Adrenal gland (tissue), 19 donors: ENCODE data around the gene NKX2-2. TPM values are rescaled to one million over a fixed set of nuclear protein-coding genes. Genes with fewer than 3 reads are reported as not detected.
A peak's percentile ranks its signal among the peaks of the same experiment; 100 is the strongest.

Experiments
- DNase-seq, 7 donors: peaks; one replicate each; pipeline ENCODE4 v3.0.0-alpha.2; 2019 to 2020
- H3K27ac ChIP-seq, 5 donors: fragments of 200-600 bp; sonication (generic) in 4 of 5; 1 replicate in 3 of 5; 2 replicates in 2 of 5; pipeline versions ENCODE4 v1.5.1 to v1.8.0; 2016 to 2020; ENCODE audit warnings: mild to moderate bottlenecking in 1 of 5
- H3K27me3 ChIP-seq: fragments of 200-600 bp; 2 replicates; pipeline ENCODE4 v1.8.0; 2021
- H3K36me3 ChIP-seq, 2 donors: fragments of 200-600 bp; replicated peaks in 1 of 2; 1 replicate in 1 of 2; 2 replicates in 1 of 2; pipeline versions ENCODE4 v1.5.1 to v1.8.0; 2018 to 2022
- H3K4me1 ChIP-seq, 2 donors: fragments of 200-600 bp; replicated peaks in 1 of 2; 1 replicate in 1 of 2; 2 replicates in 1 of 2; pipeline versions ENCODE4 v1.5.1 to v1.8.0; 2018 to 2021
- H3K4me3 ChIP-seq, 4 donors: fragments of 200-600 bp; sonication (generic) in 3 of 4; one replicate each; pipeline ENCODE4 v1.5.1; 2016 to 2018
- H3K9me3 ChIP-seq, 3 donors: fragments of 200-600 bp; sonication (generic) in 1 of 3; replicated peaks in 1 of 3; 1 replicate in 2 of 3; 2 replicates in 1 of 3; pipeline versions ENCODE4 v1.5.1 to v1.8.0; 2016 to 2021
- POLR2A ChIP-seq, 2 donors: fragments of 450-650 bp; IDR thresholded peaks; one replicate each; pipeline ENCODE4 v1.6.1; 2017; ENCODE audit warnings: antibody characterized with exemption in 2 of 2, mild to moderate bottlenecking in 2 of 2, moderate library complexity in 1 of 2
- WGBS, 4 donors: extraction: QIAGEN DNeasy Blood & Tissue Kit in 2 of 4; methylation state at CpG; one replicate each; pipeline versions ENCODE4 v1.1.5 to v1.1.7; 2013 to 2017; 5-methylcytosine and 5-hydroxymethylcytosine counted together
- intact Hi-C, 2 donors: fragments of 100-400 bp; cut with DNase I; formaldehyde crosslinking; loops; one replicate each; pipeline versions ENCODE4 v1.14.1 to v1.15.0; 2022 to 2023
- long read RNA-seq, 10 donors: library from polyadenylated mRNA in 3 of 10; unstranded in 2 of 10; stranded (forward) in 1 of 10; transcript quantifications; one replicate each; pipeline ENCODE4 v2.0.0 and lab custom pipeline, GENCODE V29; 2021 to 2026
- polyA plus RNA-seq, 3 donors: library from polyadenylated mRNA; stranded (reverse); fragments of 200-250 nt in 2 of 3; fragments of 350-450 nt in 1 of 3; fragmentation: Illumina TruSeq in 1 of 3; extraction: RNeasy Lipid Tissue Mini Kit (QIAGEN cat#74804) in 1 of 3; gene quantifications; one replicate each; pipeline ENCODE4 v1.2.3, GENCODE V29; 2013 to 2014
- total RNA-seq, 9 donors: library from RNA; depleted of rRNA in 4 of 9; stranded (reverse); fragments of >200 nt in 4 of 9; fragments of 120-200 nt in 1 of 9; fragmentation: NEBNext Ultra II Directional in 1 of 9; extraction: Animal tissue kit (Norgen Biotek cat#: 25700) in 1 of 9; gene quantifications; one replicate each; pipeline versions ENCODE4 v1.1.0 to v1.2.4, GENCODE V29; 2013 to 2023
- TF ChIP-seq, protein P1 (sequence below), 6 experiments: fragments of 450-650 bp in 4 of 6; fragments of 200-600 bp in 2 of 6; sonication (generic) in 1 of 6; IDR thresholded peaks; 1 replicate in 5 of 6; 2 replicates in 1 of 6; pipeline versions ENCODE4 v1.5.1 to v1.8.0; 2016 to 2021; ENCODE audit warnings: antibody characterized with exemption in 6 of 6, mild to moderate bottlenecking in 2 of 6, moderate library complexity in 1 of 6
- donor health status: healthy with polysubstance abuse.
- donor health status: Bipolar disorder and iron deficiency.
- donor health status: DM: yes; HTN: yes; CAD: no.
- donor health status: DM: no; HTN: no; CAD: no.
- donor health status: DM: no; HTN: no; CAD: no.
- donor health status: DM: yes; HTN: yes; CAD: no.

NKX2-2 gene
- not detected for total RNA-seq
- not detected for polyA plus RNA-seq
- long read RNA-seq, donor 1: 0 reads
- long read RNA-seq, donor 2: 0 reads
- long read RNA-seq, donor 3: 0 reads
- long read RNA-seq, donor 4: 0 reads
- long read RNA-seq, donor 5: 0 reads
- long read RNA-seq, donor 6: 0 reads
- long read RNA-seq, donor 7: 0 reads
- long read RNA-seq, donor 8: 0 reads
- long read RNA-seq, donor 9: 0 reads
- long read RNA-seq, donor 10: 0 reads

DNA sequence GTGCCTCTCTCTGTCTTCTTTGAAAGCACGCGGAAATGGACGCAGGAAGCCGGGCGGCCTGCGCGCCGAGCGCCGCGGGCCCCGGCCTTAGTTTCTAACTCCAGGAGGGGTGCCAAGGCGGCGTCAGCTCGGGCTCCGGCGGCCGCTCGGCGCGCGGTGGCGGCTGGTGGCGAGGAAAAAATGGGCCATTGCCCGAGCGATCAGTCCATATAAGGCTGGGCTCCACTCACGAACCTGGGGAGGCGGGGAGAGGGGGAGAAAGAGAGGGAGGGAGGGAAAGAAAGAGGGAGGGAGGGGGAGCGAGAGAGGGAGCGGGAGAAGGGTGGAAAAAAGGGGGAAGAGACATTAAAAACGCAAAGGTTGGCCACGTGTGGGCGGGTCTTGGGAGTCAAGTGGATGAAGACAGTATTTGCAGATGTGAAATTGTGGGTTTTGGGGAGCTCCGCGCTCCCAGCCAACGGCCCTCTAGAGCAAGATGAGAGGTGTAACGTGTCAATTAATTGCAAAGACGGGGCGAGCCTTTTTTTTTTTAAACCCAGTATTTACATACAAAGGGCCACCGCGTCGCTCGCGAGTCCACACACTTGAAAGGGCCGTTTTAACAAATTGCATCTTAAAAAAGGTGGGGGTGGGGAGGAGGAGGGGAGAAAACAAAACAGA, at the start of gene NKX2-2:
Gene NKX2-2, minus strand, starts transcription at position 184 of the 660 bp plus-strand sequence. CDS start 395 bp downstream, outside the sequence.
- intact Hi-C loops: no loop called here
- WGBS, 4 donors: 2 to 5% (median 4%) methylated on average over 44 to 45 of the region's 45 CpGs
- Histone ChIP-seq H3K4me1 (peaks cover 22 to 33% of the 10 kb centered on the region in 2 donors), H3K4me3 (peak within 1 kb of the TSS in 1 of 4 donors; percentile 42), H3K27me3 (peaks cover 91% of the 10 kb centered on the region), H3K9me3 (no peaks in the 10 kb centered on the region), H3K36me3 (no peaks in the 10 kb centered on the region), H3K27ac (no peak within 1 kb of the TSS)
- peak in 1 of 7 donors; percentile 19 for DNase-seq
- TF ChIP-seq POLR2A (IDR thresholded peaks at IDR 0.05): no peak
- TF ChIP-seq, protein P1, sequence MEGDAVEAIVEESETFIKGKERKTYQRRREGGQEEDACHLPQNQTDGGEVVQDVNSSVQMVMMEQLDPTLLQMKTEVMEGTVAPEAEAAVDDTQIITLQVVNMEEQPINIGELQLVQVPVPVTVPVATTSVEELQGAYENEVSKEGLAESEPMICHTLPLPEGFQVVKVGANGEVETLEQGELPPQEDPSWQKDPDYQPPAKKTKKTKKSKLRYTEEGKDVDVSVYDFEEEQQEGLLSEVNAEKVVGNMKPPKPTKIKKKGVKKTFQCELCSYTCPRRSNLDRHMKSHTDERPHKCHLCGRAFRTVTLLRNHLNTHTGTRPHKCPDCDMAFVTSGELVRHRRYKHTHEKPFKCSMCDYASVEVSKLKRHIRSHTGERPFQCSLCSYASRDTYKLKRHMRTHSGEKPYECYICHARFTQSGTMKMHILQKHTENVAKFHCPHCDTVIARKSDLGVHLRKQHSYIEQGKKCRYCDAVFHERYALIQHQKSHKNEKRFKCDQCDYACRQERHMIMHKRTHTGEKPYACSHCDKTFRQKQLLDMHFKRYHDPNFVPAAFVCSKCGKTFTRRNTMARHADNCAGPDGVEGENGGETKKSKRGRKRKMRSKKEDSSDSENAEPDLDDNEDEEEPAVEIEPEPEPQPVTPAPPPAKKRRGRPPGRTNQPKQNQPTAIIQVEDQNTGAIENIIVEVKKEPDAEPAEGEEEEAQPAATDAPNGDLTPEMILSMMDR (IDR thresholded peaks at IDR 0.05): no peak

DNA sequence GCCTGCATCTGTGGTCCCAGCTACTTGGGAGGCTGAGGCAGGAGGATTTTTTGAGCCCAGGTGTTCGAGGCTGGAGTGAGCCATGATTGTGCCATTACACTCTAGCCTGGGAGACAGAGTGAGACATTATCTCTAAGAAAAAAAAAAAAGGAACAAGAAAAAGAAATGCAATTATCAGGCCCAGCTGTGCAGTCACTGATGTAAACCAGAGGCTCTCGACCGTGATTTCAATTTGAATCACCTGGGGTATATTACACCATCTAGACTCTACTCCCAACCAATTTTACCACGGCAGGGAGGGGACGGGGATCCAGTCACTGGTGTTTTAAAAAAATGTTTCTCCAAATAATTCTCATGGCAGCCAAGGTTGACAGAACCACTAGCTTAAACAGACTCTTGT, 48.8 kb upstream of the NKX2-2 start:
- Histone ChIP-seq H3K27ac (no peak overlapping the region), H3K4me3 (no peak overlapping the region), H3K27me3 (no peaks in the 10 kb centered on the region), H3K4me1 (no peaks in the 10 kb centered on the region), H3K9me3 (peaks cover 0 to 5% (median 0%) of the 10 kb centered on the region in 3 donors), H3K36me3 (no peaks in the 10 kb centered on the region)
- intact Hi-C loops: no loop called here
- no peak for DNase-seq
- no peak for TF ChIP-seq POLR2A (IDR thresholded peaks at IDR 0.05)
- TF ChIP-seq, protein P1 (IDR thresholded peaks at IDR 0.05): no peak
- 74 to 79% (median 78%) methylated on average over 5 of the region's 5 CpGs for WGBS, 4 donors

DNA sequence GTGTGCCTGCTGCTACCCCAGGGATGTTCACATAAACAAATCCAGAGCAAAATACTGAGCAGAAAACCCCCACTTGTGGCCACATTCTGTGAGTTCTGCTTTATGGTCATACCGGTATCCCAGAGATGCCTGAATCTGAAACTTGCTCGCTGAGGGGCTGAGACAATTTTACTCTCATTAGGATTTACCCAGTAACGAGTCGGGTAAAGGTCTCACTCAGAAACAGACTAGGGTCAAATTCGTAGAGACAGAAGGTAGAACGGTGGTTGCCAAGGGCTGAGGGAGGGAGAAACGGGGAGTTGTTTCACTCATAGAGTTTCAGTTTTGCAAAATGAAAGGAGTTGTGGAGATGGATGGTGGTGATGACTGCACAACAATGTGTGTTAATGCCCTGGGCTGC, 45.4 kb upstream of the NKX2-2 start:
- intact Hi-C loops: no loop called here
- 69 to 81% (median 78%) methylated on average over 7 of the region's 7 CpGs for WGBS, 4 donors
- TF ChIP-seq, protein P1 (IDR thresholded peaks at IDR 0.05): no peak
- TF ChIP-seq POLR2A (IDR thresholded peaks at IDR 0.05): no peak

DNA sequence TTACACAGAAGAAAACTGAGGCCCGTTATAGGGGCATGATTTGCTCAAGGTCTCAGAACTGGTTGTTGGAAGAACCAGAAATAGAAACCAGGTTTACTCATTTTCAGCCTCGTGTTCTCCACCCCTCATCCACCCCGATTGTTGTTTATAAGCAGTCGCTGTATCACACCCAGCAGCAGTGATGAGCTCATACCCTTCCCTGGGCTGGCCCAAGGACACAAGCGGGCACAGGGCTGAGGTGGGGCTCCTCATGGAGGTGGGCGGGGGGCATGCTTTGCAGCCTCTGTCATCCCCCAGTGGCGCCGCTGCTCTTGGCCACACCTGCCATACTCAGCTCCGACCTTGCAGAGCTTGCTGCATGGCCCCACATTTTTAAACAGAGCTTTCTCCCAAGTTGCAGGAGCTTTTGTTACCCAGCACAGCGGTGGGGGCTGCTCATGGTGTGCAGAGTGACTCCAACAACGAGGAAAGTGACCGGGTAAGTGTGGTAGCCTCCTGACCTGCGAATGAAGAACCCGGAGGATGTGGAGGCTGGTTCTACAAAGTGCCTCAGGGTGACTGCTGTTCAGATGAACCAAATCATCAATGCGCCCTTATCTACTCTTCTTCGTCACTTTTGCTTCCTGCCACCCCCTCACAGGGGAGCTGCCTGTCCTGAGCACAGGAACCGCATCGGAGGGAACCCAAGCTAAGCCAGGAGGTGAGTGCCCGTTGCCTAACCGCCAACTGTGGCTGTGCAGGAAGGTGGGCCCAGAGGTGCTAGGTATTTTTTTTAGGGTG, 43.6 kb upstream of the NKX2-2 start:
- intact Hi-C loops: no loop called here
- Histone ChIP-seq H3K9me3 (no peaks in the 10 kb centered on the region), H3K36me3 (no peaks in the 10 kb centered on the region), H3K27me3 (peaks cover 3% of the 10 kb centered on the region), H3K27ac (no peak overlapping the region), H3K4me1 (no peaks in the 10 kb centered on the region), H3K4me3 (no peak overlapping the region)
- no peak for DNase-seq
- TF ChIP-seq POLR2A (IDR thresholded peaks at IDR 0.05): no peak
- TF ChIP-seq, protein P1 (IDR thresholded peaks at IDR 0.05): no peak
- 72 to 81% (median 76%) methylated on average over 17 to 20 of the region's 20 CpGs for WGBS, 4 donors

More for the DNA sequence above, 45.4 kb upstream of the NKX2-2 start:
- Histone ChIP-seq H3K27ac (no peak overlapping the region), H3K36me3 (no peaks in the 10 kb centered on the region), H3K9me3 (no peaks in the 10 kb centered on the region), H3K27me3 (no peaks in the 10 kb centered on the region), H3K4me1 (no peaks in the 10 kb centered on the region), H3K4me3 (no peak overlapping the region)
- DNase-seq: no peak
